Measurements from ENCODE around the gene RPS6KB2. TPM values are rescaled to one million over a fixed set of nuclear protein-coding genes. Genes with fewer than 3 reads are reported as not detected.

Gene RPS6KB2
- total and polyA plus RNA-seq, 9 of the 15 experiments (the other 6 are each of a cell fraction or from before 2014, with no cell fraction given) = 0.42 to 122 (median 82.6) TPM

DNA sequence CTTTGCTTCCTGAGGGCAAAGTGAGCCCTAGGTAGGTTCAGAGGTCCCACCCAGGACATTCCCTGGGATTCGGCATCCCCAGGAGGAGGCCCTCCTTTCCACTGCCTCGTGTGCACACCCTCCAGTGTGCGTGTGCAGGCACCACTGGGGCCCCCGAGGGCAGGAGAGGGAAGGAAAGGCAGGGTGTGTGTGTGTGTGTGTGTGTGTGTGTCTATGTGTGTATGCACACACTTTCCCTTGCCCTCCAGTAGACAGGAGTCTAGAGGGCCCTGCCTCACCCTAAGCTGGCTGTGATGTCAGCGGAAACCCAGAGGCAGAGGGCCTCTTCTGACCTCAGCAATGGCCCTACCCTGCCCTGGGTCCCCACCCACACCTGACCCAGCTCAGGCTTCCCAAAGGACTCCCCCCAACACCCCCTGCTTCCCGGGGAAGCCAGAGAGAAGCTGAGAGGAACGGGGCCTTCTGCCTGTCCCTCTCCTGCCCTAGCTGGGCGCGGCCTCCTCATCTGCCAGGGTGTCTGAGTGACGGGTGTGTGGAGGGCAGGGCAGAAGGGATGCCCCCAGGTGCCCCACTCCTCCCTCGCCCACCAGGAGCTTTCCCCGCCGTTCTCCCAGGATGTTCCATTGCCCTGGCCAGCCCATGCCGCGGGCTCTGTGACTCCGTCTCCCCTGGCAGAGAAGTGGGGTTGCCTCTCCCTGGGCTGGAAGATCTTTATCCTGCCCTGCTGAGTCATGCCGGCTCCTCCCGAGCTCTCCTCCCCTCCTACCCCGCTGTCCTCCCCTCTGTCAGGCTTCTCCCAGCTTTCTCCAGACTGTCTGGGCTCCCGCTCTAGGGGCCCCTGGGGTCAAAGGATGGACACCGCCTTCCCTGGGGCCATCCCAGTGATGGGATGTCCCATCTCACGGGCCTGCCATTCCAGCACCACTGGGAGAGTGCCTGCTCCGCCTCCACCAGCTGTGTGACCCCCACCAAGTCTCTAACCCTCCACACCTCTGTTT is 48.9 kb upstream of the RPS6KB2 start (continued):
- TF ChIP-seq, protein P1, sequence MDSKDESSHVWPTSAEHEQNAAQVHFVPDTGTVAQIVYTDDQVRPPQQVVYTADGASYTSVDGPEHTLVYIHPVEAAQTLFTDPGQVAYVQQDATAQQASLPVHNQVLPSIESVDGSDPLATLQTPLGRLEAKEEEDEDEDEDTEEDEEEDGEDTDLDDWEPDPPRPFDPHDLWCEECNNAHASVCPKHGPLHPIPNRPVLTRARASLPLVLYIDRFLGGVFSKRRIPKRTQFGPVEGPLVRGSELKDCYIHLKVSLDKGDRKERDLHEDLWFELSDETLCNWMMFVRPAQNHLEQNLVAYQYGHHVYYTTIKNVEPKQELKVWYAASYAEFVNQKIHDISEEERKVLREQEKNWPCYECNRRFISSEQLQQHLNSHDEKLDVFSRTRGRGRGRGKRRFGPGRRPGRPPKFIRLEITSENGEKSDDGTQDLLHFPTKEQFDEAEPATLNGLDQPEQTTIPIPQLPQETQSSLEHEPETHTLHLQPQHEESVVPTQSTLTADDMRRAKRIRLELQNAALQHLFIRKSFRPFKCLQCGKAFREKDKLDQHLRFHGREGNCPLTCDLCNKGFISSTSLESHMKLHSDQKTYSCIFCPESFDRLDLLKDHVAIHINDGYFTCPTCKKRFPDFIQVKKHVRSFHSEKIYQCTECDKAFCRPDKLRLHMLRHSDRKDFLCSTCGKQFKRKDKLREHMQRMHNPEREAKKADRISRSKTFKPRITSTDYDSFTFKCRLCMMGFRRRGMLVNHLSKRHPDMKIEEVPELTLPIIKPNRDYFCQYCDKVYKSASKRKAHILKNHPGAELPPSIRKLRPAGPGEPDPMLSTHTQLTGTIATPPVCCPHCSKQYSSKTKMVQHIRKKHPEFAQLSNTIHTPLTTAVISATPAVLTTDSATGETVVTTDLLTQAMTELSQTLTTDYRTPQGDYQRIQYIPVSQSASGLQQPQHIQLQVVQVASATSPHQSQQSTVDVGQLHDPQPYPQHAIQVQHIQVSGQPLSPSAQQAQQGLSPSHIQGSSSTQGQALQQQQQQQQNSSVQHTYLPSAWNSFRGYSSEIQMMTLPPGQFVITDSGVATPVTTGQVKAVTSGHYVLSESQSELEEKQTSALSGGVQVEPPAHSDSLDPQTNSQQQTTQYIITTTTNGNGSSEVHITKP (IDR thresholded peaks at IDR 0.05; ENCODE audit: partially characterized antibody) = peak; percentile 80
- TF ChIP-seq ILF3 (IDR thresholded peaks at IDR 0.05; ENCODE audit: borderline replicate concordance) (no peak), EWSR1 (IDR thresholded peaks at IDR 0.05; ENCODE audit: borderline replicate concordance, low read depth, partially characterized antibody) (no peak), MAFK (IDR thresholded peaks at IDR 0.05; ENCODE audit: low read length) (peak; percentile 80), HMG20A (CRISPR knock-in tag; conservative IDR thresholded peaks at IDR 0.05) (no peak), NR2C1 (IDR thresholded peaks at IDR 0.05) (no peak), NR2C1 (tag; IDR thresholded peaks at IDR 0.05) (0 out of 2 replicates have a peak, but pooled peaks have one; percentile 10), L3MBTL2 (IDR thresholded peaks at IDR 0.05) (peak; percentile 26; the same call in 1 of the 2 replicates), MTA3 (IDR thresholded peaks at IDR 0.05; ENCODE audit: borderline replicate concordance) (peak; percentile 88), PHTF2 (CRISPR knock-in tag; IDR thresholded peaks at IDR 0.05) (no peak)
- TF ChIP-seq, protein P2, sequence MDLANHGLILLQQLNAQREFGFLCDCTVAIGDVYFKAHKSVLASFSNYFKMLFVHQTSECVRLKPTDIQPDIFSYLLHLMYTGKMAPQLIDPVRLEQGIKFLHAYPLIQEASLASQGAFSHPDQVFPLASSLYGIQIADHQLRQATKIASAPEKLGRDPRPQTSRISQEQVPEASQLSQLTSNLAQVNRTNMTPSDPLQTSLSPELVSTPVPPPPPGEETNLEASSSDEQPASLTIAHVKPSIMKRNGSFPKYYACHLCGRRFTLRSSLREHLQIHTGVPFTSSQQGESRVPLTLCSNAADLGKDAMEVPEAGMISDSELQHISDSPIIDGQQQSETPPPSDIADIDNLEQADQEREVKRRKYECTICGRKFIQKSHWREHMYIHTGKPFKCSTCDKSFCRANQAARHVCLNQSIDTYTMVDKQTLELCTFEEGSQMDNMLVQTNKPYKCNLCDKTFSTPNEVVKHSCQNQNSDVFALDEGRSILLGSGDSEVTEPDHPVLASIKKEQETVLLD (IDR thresholded peaks at IDR 0.05) = peak; percentile 71
- TF ChIP-seq, protein P3, sequence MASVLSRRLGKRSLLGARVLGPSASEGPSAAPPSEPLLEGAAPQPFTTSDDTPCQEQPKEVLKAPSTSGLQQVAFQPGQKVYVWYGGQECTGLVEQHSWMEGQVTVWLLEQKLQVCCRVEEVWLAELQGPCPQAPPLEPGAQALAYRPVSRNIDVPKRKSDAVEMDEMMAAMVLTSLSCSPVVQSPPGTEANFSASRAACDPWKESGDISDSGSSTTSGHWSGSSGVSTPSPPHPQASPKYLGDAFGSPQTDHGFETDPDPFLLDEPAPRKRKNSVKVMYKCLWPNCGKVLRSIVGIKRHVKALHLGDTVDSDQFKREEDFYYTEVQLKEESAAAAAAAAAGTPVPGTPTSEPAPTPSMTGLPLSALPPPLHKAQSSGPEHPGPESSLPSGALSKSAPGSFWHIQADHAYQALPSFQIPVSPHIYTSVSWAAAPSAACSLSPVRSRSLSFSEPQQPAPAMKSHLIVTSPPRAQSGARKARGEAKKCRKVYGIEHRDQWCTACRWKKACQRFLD (CRISPR knock-in tag; IDR thresholded peaks at IDR 0.05) = peak; percentile 33; the same call in 1 of the 2 replicates

Measured in K562 (cell line).